H1 (cell line): ENCODE measurements around the gene RSU1. TPM values are rescaled to one million over a fixed set of nuclear protein-coding genes. Genes with fewer than 3 reads are reported as not detected.

ENCODE experiments used
- CTCF ChIA-PET: fragments of 300-600 bp; sonication (Branson Sonifier 250); formaldehyde crosslinking; loops from one replicate; lab custom pipeline; 2021; ENCODE audit not compliant: partially characterized antibody; lab: Charles Lee
- POLR2A ChIA-PET: fragments of 300-600 bp; sonication (Branson Sonifier 250); formaldehyde crosslinking; loops from one replicate; lab custom pipeline; 2021; ENCODE audit warnings: inconsistent platforms; ENCODE audit not compliant: partially characterized antibody; lab: Charles Lee
- DNase-seq, 2 experiments: peaks; one replicate each; pipeline versions ENCODE4 v3.0.0 to v3.0.0-alpha.2; 2010 to 2022; ENCODE audit warnings: low spot score in 2 of 2, low read depth in 1 of 2, mixed read lengths in 1 of 2
- FAIRE-seq: peaks from 2 replicates; lab custom pipeline; 2011; peaks lifted over from hg19 to GRCh38; lab: Jason Lieb, UNC
- H2AFZ ChIP-seq: 2 replicates; pipeline ENCODE4 v1.8.1; 2012; ENCODE audit warnings: low read length, inconsistent platforms
- H2AK5ac ChIP-seq: 2 replicates; pipeline ENCODE4 v1.6.1; 2013; ENCODE audit warnings: low read depth, low read length
- H2BK120ac ChIP-seq: replicated peaks from 2 replicates; pipeline ENCODE3; 2013; ENCODE audit warnings: low read depth, low read length, inconsistent platforms
- H2BK12ac ChIP-seq: 2 replicates; pipeline ENCODE4 v1.6.1; 2013; ENCODE audit warnings: low read depth, low read length
- H2BK15ac ChIP-seq: 2 replicates; pipeline ENCODE4 v1.6.1; 2013; ENCODE audit warnings: low read length
- H2BK20ac ChIP-seq: 2 replicates; pipeline ENCODE4 v1.6.1; 2013; ENCODE audit warnings: low read length
- H2BK5ac ChIP-seq: 2 replicates; pipeline ENCODE4 v1.6.1; 2013; ENCODE audit warnings: low read depth, low read length
- H3K14ac ChIP-seq: 2 replicates; pipeline ENCODE4 v1.6.1; 2013; ENCODE audit warnings: inconsistent platforms; ENCODE audit not compliant: insufficient read length
- H3K18ac ChIP-seq: 2 replicates; pipeline ENCODE4 v1.6.1; 2013; ENCODE audit warnings: low read length; ENCODE audit errors: extremely low read depth
- H3K23ac ChIP-seq: 2 replicates; pipeline ENCODE4 v1.6.1; 2013; ENCODE audit warnings: inconsistent platforms; ENCODE audit not compliant: insufficient read length
- H3K23me2 ChIP-seq: 2 replicates; pipeline ENCODE4 v1.6.1; 2013; ENCODE audit warnings: low read depth, low read length
- H3K27ac ChIP-seq: 2 replicates; pipeline ENCODE4 v1.6.1; 2011; ENCODE audit warnings: low read depth, low read length, inconsistent platforms
- H3K27me3 ChIP-seq, 4 experiments: replicated peaks in 1 of 4; 1 replicate in 1 of 4; 2 replicates in 3 of 4; pipeline versions ENCODE4 v1.6.1 to v1.8.1; 2011 to 2013; ENCODE audit warnings: low read length in 3 of 4, mild to moderate bottlenecking in 3 of 4, inconsistent platforms in 2 of 4, mixed read lengths in 2 of 4, moderate library complexity in 1 of 4; ENCODE audit not compliant: control insufficient read depth in 3 of 4, insufficient read depth in 3 of 4; ENCODE audit errors: extremely low read depth in 1 of 4
- H3K36me3 ChIP-seq, 4 experiments: 2 replicates each; pipeline versions ENCODE4 v1.6.1 to v1.8.1; 2011 to 2013; ENCODE audit warnings: mild to moderate bottlenecking in 4 of 4, low read length in 3 of 4, moderate library complexity in 2 of 4, control low read depth in 1 of 4, inconsistent platforms in 1 of 4; ENCODE audit not compliant: insufficient read depth in 4 of 4, control insufficient read depth in 2 of 4
- H3K4ac ChIP-seq: replicated peaks from 2 replicates; pipeline ENCODE3; 2013; ENCODE audit warnings: low read length, low read depth, mixed read lengths, inconsistent platforms; ENCODE audit not compliant: insufficient read length
- H3K4me1 ChIP-seq, 4 experiments: replicated peaks in 1 of 4; 1 replicate in 1 of 4; 2 replicates in 3 of 4; pipeline versions ENCODE4 v1.6.1 to v1.8.1; 2011 to 2013; ENCODE audit warnings: low read length in 3 of 4, inconsistent platforms in 2 of 4, mixed read lengths in 1 of 4; ENCODE audit not compliant: insufficient read depth in 4 of 4, control insufficient read depth in 3 of 4
- H3K4me2 ChIP-seq, 2 experiments: 2 replicates each; pipeline versions ENCODE4 v1.6.1 to v1.8.1; 2011 to 2013; ENCODE audit warnings: low read depth in 2 of 2, low read length in 2 of 2, control low read depth in 1 of 2, inconsistent platforms in 1 of 2, mild to moderate bottlenecking in 1 of 2; ENCODE audit not compliant: insufficient read depth in 1 of 2
- H3K4me3 ChIP-seq, 4 experiments: fragments of 200-600, 300-600 bp in 1 of 4; sonication (generic), shearing (Covaris generic), sonication (Bioruptor Twin) in 1 of 4; 2 replicates each; pipeline versions ENCODE4 v1.5.1 to v1.8.1; 2011 to 2016; ENCODE audit warnings: low read length in 4 of 4, low read depth in 3 of 4, control low read depth in 2 of 4, inconsistent platforms in 2 of 4, mild to moderate bottlenecking in 2 of 4, mixed read lengths in 1 of 4, moderate library complexity in 1 of 4; ENCODE audit not compliant: insufficient read depth in 2 of 4; ENCODE audit errors: extremely low read depth in 1 of 4
- H3K56ac ChIP-seq: replicated peaks from 2 replicates; pipeline ENCODE3; 2013; ENCODE audit warnings: low read depth, mild to moderate bottlenecking, mixed read lengths, low read length, inconsistent platforms; ENCODE audit not compliant: insufficient read length
- H3K79me1 ChIP-seq: 2 replicates; pipeline ENCODE4 v1.6.1; 2013; ENCODE audit warnings: low read depth, low read length, control low read depth
- H3K79me2 ChIP-seq, 2 experiments: 2 replicates each; pipeline versions ENCODE4 v1.6.1 to v1.8.1; 2012 to 2013; ENCODE audit warnings: low read length in 2 of 2, mild to moderate bottlenecking in 2 of 2, inconsistent platforms in 1 of 2; ENCODE audit not compliant: insufficient read depth in 2 of 2, control insufficient read depth in 1 of 2
- H3K9ac ChIP-seq, 4 experiments: replicated peaks in 1 of 4; 1 replicate in 1 of 4; 2 replicates in 3 of 4; pipeline versions ENCODE4 v1.6.1 to v1.8.1; 2011 to 2013; ENCODE audit warnings: low read depth in 3 of 4, low read length in 3 of 4, control low read depth in 2 of 4, mild to moderate bottlenecking in 2 of 4, moderate library complexity in 2 of 4, inconsistent platforms in 1 of 4; ENCODE audit errors: extremely low read depth in 1 of 4
- H3K9me3 ChIP-seq, 2 experiments: 2 replicates each; pipeline versions ENCODE4 v1.6.1 to v1.8.1; 2012 to 2013; ENCODE audit warnings: mild to moderate bottlenecking in 2 of 2, moderate library complexity in 2 of 2, control low read depth in 1 of 2, inconsistent platforms in 1 of 2, low read depth in 1 of 2, low read length in 1 of 2, mixed read lengths in 1 of 2; ENCODE audit not compliant: insufficient read depth in 2 of 2
- H4K20me1 ChIP-seq, 2 experiments: replicated peaks in 1 of 2; 2 replicates each; pipeline versions ENCODE3 to v1.8.1; 2011 to 2013; ENCODE audit warnings: inconsistent platforms in 2 of 2, low read length in 2 of 2, mild to moderate bottlenecking in 1 of 2; ENCODE audit not compliant: insufficient read depth in 2 of 2, control insufficient read depth in 1 of 2
- H4K5ac ChIP-seq: 2 replicates; pipeline ENCODE4 v1.6.1; 2013; ENCODE audit warnings: low read length, low read depth, mixed read lengths, inconsistent platforms; ENCODE audit not compliant: insufficient read length
- H4K8ac ChIP-seq: 2 replicates; pipeline ENCODE4 v1.8.0; 2013; ENCODE audit warnings: mild to moderate bottlenecking, moderate library complexity, low read length, inconsistent platforms; ENCODE audit not compliant: insufficient read depth; ENCODE audit errors: extremely low read depth
- H4K91ac ChIP-seq: replicated peaks from 2 replicates; pipeline ENCODE3; 2013; ENCODE audit warnings: low read length, mixed read lengths, inconsistent platforms; ENCODE audit not compliant: insufficient read length
- EGR1 ChIP-seq: IDR thresholded peaks from 2 replicates; pipeline ENCODE4 v1.6.1; 2011; ENCODE audit warnings: low read depth, low read length, borderline replicate concordance
- EZH2 ChIP-seq: fragments of 200-600 bp; sonication (generic); IDR thresholded peaks from 2 replicates; pipeline ENCODE4 v1.7.1; 2012; ENCODE audit warnings: low read depth, mild to moderate bottlenecking, moderate library complexity, low read length, inconsistent platforms; ENCODE audit not compliant: severe bottlenecking
- GTF2F1 ChIP-seq: IDR thresholded peaks from 2 replicates; pipeline ENCODE4 v1.6.1; 2012; ENCODE audit warnings: low read depth, low read length, improper control_type of control experiment, borderline replicate concordance
- KDM1A ChIP-seq: fragments of 200-600, 300-600 bp; sonication (generic); IDR thresholded peaks from 2 replicates; pipeline ENCODE4 v1.7.1; 2016; ENCODE audit warnings: mild to moderate bottlenecking, low read length, borderline replicate concordance
- MAFK ChIP-seq: IDR thresholded peaks from 2 replicates; pipeline ENCODE4 v1.6.1; 2012; ENCODE audit warnings: low read depth, mild to moderate bottlenecking, improper control_type of control experiment, low read length
- POLR2AphosphoS5 ChIP-seq: IDR thresholded peaks from 2 replicates; pipeline ENCODE4 v1.6.1; 2011; ENCODE audit warnings: low read depth, low read length
- RBBP5 ChIP-seq: IDR thresholded peaks from 2 replicates; pipeline ENCODE4 v1.7.1; 2012; ENCODE audit warnings: low read depth, mild to moderate bottlenecking, inconsistent platforms, low read length, moderate library complexity, borderline replicate concordance
- SIN3A ChIP-seq, 2 experiments: IDR thresholded peaks in 1 of 2; conservative IDR thresholded peaks in 1 of 2; 2 replicates each; pipeline ENCODE4 v1.6.1; 2011 to 2012; ENCODE audit warnings: low read length in 2 of 2, improper control_type of control experiment in 1 of 2, low read depth in 1 of 2, mild to moderate bottlenecking in 1 of 2
- YY1 ChIP-seq: IDR thresholded peaks from 2 replicates; pipeline ENCODE4 v1.6.1; 2011; ENCODE audit warnings: low read depth, mild to moderate bottlenecking, low read length
- WGBS, 2 experiments: shearing (Covaris generic) in 1 of 2; methylation state at CpG; one replicate each; pipeline versions ENCODE4 v1.1.6 to v1.1.7; 2013 to 2015; ENCODE audit warnings: low lambda C conversion rate in 2 of 2, mixed read lengths in 2 of 2, inconsistent platforms in 1 of 2, low coverage in 1 of 2, missing lambda C conversion rate in 1 of 2; ENCODE audit not compliant: insufficient replicate concordance in 2 of 2, insufficient coverage in 1 of 2, insufficient read length in 1 of 2; ENCODE audit errors: extremely low coverage in 1 of 2, missing lambda C conversion rate in 1 of 2; 5-methylcytosine and 5-hydroxymethylcytosine counted together
- polyA plus RNA-seq, 7 experiments: library from polyadenylated mRNA; depleted of rRNA in 3 of 7; stranded (reverse) in 5 of 7; unstranded in 2 of 7; fragments of >200 nt in 5 of 7; fragments of 200-250 nt in 2 of 7; gene quantifications; 1 replicate in 5 of 7; 2 replicates in 1 of 7; 4 replicates in 1 of 7; pipeline versions ENCODE4 v1.2.1 to v1.2.3, GENCODE V29; 2011 to 2013; ENCODE audit warnings: missing spikeins in 2 of 7, mixed read lengths in 2 of 7
- total RNA-seq: library from RNA; stranded (reverse); fragmentation: NEBNext Ultra II Directional; extraction: Animal tissue kit (Norgen Biotek cat#: 25700); gene quantifications from 2 replicates; pipeline ENCODE4 v1.2.1, GENCODE V29; 2021

The RSU1 gene
- total and polyA plus RNA-seq, 2 of the 8 experiments (the other 6 are each of a cell fraction or from before 2014, with no cell fraction given): 50.0 to 68.2 TPM

- no peak overlapping the region for H2BK5ac ChIP-seq
- H3K4me2 ChIP-seq: no peak overlapping the region
- H2AK5ac ChIP-seq: no peak overlapping the region
- H4K20me1 ChIP-seq: no peaks in the 10 kb centered on the region
- no peak for FAIRE-seq
- H2AFZ ChIP-seq: no peak overlapping the region; the same call in 1 of the 2 replicates
- H3K79me1 ChIP-seq: no peaks in the 10 kb centered on the region
- no peak overlapping the region for H3K4me3 ChIP-seq
- no peak overlapping the region for H3K56ac ChIP-seq
- no peaks in the 10 kb centered on the region for H3K27me3 ChIP-seq
- ChIA-PET POLR2A (interaction anchor here (1.4 kb wide), 1 partner anchor 18 kb away, joined by 3 read pairs; the partner anchor contains the start of gene RSU1), CTCF (no interaction called here)
- no peak overlapping the region for H3K9ac ChIP-seq
- H3K27ac ChIP-seq: no peak overlapping the region
- TF ChIP-seq EZH2 (no peak), GTF2F1 (no peak), EGR1 (no peak), KDM1A (no peak), MAFK (no peak), RBBP5 (no peak), POLR2AphosphoS5 (no peak), SIN3A (conservative IDR thresholded peaks at IDR 0.05 in 1 of 2, IDR thresholded peaks at IDR 0.05 in 1 of 2; ENCODE audit: low read depth in 1 of 2, low read length in 2 of 2) (no peak), YY1 (no peak)
- H2BK120ac ChIP-seq: no peak overlapping the region
- H3K36me3 ChIP-seq: no peaks in the 10 kb centered on the region
- H3K23me2 ChIP-seq: no peaks in the 10 kb centered on the region
- no peak overlapping the region for H3K23ac ChIP-seq
- H3K14ac ChIP-seq: no peak overlapping the region
- H3K79me2 ChIP-seq: no peaks in the 10 kb centered on the region
- H3K9me3 ChIP-seq: no peaks in the 10 kb centered on the region
- no peak overlapping the region for H2BK20ac ChIP-seq
- DNase-seq: no peak
- no peak overlapping the region for H2BK12ac ChIP-seq
- no peak overlapping the region for H3K18ac ChIP-seq
- H3K4me1 ChIP-seq: no peaks in the 10 kb centered on the region
- WGBS, 2 experiments: 92% methylated on average over 8 of the region's 8 CpGs; no CpG with 5 or more reads in 1 of the 2 experiments
- no peak overlapping the region for H2BK15ac ChIP-seq
- no peak overlapping the region for H4K5ac ChIP-seq
- H4K91ac ChIP-seq: no peak overlapping the region
- no peak overlapping the region for H4K8ac ChIP-seq
- H3K4ac ChIP-seq: no peak overlapping the region
Observed at GRCh38 chr10:16835228-16835627, 18.0 kb upstream of the RSU1 start.
